AG09309 (cell line): ENCODE results near the gene FAF2.

ENCODE experiments used
- DNase-seq: peaks from one replicate; pipeline ENCODE4 v3.0.0-alpha.2; 2010; ENCODE audit warnings: low read depth
- H3K4me3 ChIP-seq: 2 replicates; pipeline ENCODE4 v1.5.1; 2011; ENCODE audit warnings: mild to moderate bottlenecking, low read depth, low read length, moderate library complexity; ENCODE audit not compliant: control insufficient read depth
- TF ChIP-seq, protein P1 (sequence below): IDR thresholded peaks from 2 replicates; pipeline ENCODE4 v1.5.1; 2011; ENCODE audit warnings: mild to moderate bottlenecking, low read depth, low read length, inconsistent platforms; ENCODE audit not compliant: insufficient read depth, control insufficient read depth; ENCODE audit errors: missing control alignments

The FAF2 gene

DNA sequence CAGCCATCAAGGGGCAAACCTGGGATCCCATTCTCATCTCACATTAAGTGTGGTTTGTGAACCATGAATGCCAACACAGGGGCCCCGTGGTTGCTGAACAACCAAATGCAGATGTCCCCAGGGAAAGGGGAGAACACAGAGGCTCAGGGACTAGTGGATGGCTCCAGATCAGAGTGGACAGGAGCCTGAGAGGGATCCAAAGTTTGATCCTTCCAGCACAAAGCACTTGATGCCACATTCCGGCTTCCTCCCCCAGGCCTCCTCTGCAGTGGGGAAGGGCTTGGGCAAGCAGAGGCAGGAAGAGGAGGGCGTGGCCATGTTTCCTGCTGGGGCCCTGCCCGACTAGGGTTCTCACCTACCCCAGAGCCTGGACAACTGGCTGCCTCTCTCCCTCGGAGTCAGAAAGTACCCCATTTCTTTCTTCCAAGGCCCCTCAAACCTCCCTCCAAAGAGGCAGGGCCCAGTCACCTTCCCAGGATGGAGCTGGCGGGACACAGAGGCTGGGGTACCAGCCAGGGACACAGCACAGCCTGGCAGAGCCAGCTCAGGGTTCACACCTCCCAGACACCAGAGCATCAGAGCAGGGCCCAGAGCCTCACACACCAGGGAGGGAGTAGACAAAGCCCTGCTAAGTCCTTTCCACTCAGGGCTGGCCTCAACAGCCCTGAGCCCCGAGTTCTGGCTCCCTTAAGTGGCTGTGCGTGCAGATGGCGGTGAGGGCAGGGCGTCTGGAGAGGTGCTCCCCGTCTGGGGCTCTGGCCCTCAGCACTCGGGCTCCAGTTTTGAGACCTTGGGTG lies 93.4 kb downstream of the FAF2 start:
- DNase-seq, result no peak
- TF ChIP-seq, protein P1, sequence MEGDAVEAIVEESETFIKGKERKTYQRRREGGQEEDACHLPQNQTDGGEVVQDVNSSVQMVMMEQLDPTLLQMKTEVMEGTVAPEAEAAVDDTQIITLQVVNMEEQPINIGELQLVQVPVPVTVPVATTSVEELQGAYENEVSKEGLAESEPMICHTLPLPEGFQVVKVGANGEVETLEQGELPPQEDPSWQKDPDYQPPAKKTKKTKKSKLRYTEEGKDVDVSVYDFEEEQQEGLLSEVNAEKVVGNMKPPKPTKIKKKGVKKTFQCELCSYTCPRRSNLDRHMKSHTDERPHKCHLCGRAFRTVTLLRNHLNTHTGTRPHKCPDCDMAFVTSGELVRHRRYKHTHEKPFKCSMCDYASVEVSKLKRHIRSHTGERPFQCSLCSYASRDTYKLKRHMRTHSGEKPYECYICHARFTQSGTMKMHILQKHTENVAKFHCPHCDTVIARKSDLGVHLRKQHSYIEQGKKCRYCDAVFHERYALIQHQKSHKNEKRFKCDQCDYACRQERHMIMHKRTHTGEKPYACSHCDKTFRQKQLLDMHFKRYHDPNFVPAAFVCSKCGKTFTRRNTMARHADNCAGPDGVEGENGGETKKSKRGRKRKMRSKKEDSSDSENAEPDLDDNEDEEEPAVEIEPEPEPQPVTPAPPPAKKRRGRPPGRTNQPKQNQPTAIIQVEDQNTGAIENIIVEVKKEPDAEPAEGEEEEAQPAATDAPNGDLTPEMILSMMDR, result no peak
- no peak overlapping the region for H3K4me3 ChIP-seq

GRCh38 chr5:176542135-176542595 lies 94.0 kb downstream of the FAF2 start:
- TF ChIP-seq, protein P1, result no peak
- DNase-seq, result no peak

DNA sequence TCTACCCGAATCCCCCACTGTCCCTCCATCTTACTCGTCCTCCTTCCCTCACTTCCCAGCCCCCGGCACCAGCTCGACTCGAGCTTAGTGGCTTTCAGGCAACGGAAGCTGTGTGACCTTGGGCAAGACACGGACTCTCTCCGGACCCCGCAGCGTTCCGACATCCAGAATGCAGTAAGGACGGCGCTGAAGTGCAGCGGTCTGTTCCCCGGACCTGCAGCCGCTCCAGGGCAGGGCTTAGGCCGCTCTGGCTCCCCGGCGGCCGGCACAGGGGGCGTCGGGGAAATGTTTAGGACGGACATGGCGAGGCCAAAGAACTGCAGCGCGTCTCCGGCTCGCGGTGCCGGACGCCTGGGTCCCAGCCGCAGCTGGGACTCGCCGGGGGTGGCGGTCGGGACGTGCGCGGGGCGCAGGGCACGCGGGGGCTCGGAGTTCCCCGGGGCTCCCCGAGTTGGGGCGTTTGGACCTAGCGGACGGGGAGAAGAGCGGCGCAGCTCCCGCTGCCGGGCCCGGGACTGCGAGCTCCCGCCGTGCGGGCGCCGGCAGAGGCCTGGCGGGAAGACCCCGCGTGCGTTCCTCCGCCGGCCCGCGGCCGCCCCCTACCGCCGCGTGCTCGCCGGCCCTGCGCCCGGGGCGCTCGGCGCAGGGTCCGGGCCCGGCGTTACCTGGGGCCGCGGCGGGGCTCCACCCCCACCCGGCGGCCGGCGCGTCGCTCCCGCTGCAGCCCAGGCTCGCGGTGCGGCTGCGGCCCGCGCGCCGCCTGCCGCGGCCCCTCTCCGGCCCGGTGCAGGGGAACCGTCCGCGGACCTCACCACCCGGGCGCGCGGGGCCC lies 94.6 kb downstream of the FAF2 start:
- DNase-seq, result no peak
- peak overlapping the region; percentile 49 for H3K4me3 ChIP-seq
- TF ChIP-seq, protein P1, result no peak

More at GRCh38 chr5:176542135-176542595, 94.0 kb downstream of the FAF2 start:
- H3K4me3 ChIP-seq, result peak overlapping the region; percentile 37

- peak overlapping the region; percentile 49 for H3K4me3 ChIP-seq
- DNase-seq, result no peak
- TF ChIP-seq, protein P1, result no peak
These were observed 95.4 kb downstream of the FAF2 start for GRCh38 chr5:176543428-176544182.

GRCh38 chr5:176545388-176545736 lies 97.2 kb downstream of the FAF2 start:
- no peak overlapping the region for H3K4me3 ChIP-seq
- DNase-seq, result no peak
- TF ChIP-seq, protein P1, result no peak
